A549 (cell line): ENCODE data around the gene MEDAG.

Experiments
- CEBPB ChIP-seq, 2 experiments: fragments of >200 bp in 1 of 2; sonication (Bioruptor Twin) in 1 of 2; formaldehyde crosslinking in 1 of 2; IDR thresholded peaks; 2 replicates each; pipeline ENCODE4 v1.6.1; 2012 to 2016
- EHMT2 ChIP-seq: fragments of 200-600 bp; sonication (generic); IDR thresholded peaks from 2 replicates; pipeline ENCODE4 v1.6.1; 2016; ENCODE audit warnings: antibody characterized with exemption, low read depth, mild to moderate bottlenecking, moderate library complexity
- EP300 ChIP-seq, 2 experiments: fragments of >200 bp; sonication (Bioruptor Twin); formaldehyde crosslinking; IDR thresholded peaks; 2 replicates in 1 of 2; 3 replicates in 1 of 2; pipeline ENCODE4 v1.6.1; 2016 to 2017
- KDM1A ChIP-seq: fragments of 200-600 bp; sonication (generic); IDR thresholded peaks from 2 replicates; pipeline ENCODE4 v1.6.1; 2016; ENCODE audit warnings: low read depth, mild to moderate bottlenecking
- MAZ ChIP-seq: fragments of 150-350 bp; IDR thresholded peaks from 2 replicates; pipeline ENCODE4 v1.6.1; 2014; ENCODE audit warnings: antibody characterized with exemption, low read depth, low read length, borderline replicate concordance
- PBX3 ChIP-seq: IDR thresholded peaks from 2 replicates; pipeline ENCODE4 v1.6.1; 2012
- REST ChIP-seq: fragments of 200-600 bp; sonication (generic); IDR thresholded peaks from 2 replicates; pipeline ENCODE4 v1.6.1; 2016; ENCODE audit warnings: antibody characterized with exemption, mild to moderate bottlenecking, moderate library complexity
- TP53 ChIP-seq: fragments of 250-450 bp; sonication (Bioruptor Pico); IDR thresholded peaks from 2 replicates; pipeline ENCODE4 v1.5.0; 2021; ENCODE audit warnings: mild to moderate bottlenecking, moderate library complexity
- TF ChIP-seq, protein P1 (sequence below): fragments of 150-350 bp; IDR thresholded peaks from 2 replicates; pipeline ENCODE4 v1.6.1; 2014; ENCODE audit warnings: low read depth, mild to moderate bottlenecking, low read length

- no peak for TF ChIP-seq EHMT2
- TF ChIP-seq, protein P1, sequence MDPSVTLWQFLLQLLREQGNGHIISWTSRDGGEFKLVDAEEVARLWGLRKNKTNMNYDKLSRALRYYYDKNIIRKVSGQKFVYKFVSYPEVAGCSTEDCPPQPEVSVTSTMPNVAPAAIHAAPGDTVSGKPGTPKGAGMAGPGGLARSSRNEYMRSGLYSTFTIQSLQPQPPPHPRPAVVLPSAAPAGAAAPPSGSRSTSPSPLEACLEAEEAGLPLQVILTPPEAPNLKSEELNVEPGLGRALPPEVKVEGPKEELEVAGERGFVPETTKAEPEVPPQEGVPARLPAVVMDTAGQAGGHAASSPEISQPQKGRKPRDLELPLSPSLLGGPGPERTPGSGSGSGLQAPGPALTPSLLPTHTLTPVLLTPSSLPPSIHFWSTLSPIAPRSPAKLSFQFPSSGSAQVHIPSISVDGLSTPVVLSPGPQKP: no peak
- no peak for TF ChIP-seq KDM1A
- TF ChIP-seq EP300 (IDR thresholded peaks at IDR 0.05): no peak
- TF ChIP-seq TP53 (CRISPR knock-in tag): no peak
- TF ChIP-seq MAZ: no peak
- no peak for TF ChIP-seq PBX3
- no peak for TF ChIP-seq CEBPB (IDR thresholded peaks at IDR 0.05)
- TF ChIP-seq REST: no peak
Measured at GRCh38 chr13:30881191-30881651, 24.9 kb upstream of the MEDAG start.
